GM19193 (cell line): ENCODE results near the gene SKAP1.

Source experiments
- POLR2A ChIP-seq: IDR thresholded peaks from 4 replicates; pipeline ENCODE4 v1.6.1; 2011; ENCODE audit not compliant: insufficient read depth, insufficient read length; ENCODE audit errors: extremely low read depth

Gene SKAP1

DNA sequence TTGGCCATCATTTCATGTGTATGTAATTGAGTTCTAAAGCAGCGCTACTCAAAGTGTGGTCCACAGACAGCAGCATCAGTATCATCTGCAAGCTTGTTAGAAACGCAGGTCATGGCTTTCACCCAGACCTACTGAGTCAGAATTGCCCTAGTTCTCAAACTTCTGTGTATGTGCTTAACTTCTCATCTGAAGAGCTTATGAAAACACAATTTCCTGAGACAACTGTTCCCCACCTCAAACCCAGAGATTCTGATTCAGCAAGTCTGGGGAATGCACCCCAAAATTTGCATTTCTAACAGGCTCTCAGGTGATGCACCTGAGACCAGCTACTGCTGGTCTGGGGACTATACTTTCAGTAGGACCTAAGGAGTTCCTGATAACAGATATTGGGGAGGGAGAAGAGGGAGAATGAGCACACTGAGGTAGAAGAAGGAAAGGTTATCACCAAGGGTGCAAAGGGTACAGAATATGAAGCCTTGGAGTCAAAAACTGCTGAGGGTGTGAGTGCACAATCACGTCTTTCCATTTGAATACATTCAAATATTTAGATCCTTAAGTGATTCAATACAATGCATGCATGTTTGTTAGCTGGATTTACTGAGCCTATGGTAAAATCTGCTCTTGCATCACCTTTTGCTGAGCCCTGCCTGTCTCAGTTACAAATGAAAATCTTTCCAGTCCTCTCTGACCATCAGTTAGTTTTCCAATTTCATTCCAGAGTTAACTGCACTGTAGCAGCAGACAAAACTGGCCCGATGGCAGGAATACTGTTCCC is 29.2 kb upstream of the SKAP1 start:
- no peak for TF ChIP-seq POLR2A

DNA sequence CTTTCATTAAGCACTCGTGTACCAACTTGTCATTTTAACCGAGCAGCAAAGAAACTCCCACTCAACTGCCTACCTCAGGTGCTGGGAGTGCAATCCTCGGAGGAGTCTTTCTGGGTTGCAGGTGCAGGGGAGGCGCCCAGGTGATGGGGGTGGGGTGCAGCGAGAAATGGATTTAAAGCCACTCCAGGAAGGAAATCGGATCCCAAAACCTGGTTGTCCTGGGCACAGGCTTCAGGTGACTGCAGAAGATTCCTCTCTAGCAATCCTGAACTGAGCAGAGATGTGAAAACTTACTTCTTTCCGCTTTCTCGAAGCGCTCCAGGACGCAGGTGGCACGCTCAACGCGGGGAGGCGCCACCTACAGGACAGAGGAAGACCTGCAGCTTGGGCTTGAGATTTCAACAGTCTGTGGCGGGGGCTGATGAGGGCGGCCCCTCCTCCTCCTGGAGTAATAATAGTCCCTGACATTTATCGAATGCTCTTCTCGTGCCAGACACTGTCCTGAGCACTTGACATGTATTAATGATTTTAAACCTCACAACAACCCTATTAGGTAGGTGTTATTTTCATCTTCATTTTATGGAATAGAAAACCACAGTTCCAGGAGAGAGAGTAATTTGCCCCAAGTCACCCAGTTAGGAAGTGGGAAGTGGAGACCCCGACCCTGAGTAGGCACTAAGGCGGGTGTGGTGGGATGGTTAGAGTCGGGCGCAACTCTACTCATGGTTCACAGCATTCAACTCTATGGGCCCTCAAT is 27.2 kb upstream of the SKAP1 start:
- TF ChIP-seq POLR2A, result no peak

GRCh38 chr17:48456589-48456988 is 26.6 kb upstream of the SKAP1 start:
- no peak for TF ChIP-seq POLR2A

- TF ChIP-seq POLR2A, result no peak
Measured at GRCh38 chr17:48455791-48456190, 25.8 kb upstream of the SKAP1 start.

DNA sequence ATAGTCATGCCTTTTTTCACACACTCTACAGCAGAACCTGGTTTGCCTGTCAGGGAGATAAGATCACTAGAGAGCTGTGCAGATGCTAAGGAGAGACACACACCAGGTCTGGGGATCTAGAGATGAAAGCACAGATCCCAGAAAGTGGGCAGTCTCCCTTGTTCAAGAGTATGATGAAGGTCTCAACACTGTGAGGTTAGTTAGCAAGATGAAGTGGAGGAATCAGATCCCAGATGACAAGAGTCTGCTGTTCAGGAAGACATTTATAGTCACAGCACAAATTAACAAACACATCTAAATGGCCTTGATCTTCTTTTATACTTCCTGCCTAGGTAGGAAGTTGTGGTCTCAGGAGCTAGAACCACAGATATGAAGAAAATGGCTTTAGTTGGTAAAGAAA is 23.4 kb upstream of the SKAP1 start:
- no peak for TF ChIP-seq POLR2A

- no peak for TF ChIP-seq POLR2A
Measured at GRCh38 chr17:48451489-48451888, 21.5 kb upstream of the SKAP1 start.

GRCh38 chr17:48445248-48445620 is 15.2 kb upstream of the SKAP1 start:
- no peak for TF ChIP-seq POLR2A

DNA sequence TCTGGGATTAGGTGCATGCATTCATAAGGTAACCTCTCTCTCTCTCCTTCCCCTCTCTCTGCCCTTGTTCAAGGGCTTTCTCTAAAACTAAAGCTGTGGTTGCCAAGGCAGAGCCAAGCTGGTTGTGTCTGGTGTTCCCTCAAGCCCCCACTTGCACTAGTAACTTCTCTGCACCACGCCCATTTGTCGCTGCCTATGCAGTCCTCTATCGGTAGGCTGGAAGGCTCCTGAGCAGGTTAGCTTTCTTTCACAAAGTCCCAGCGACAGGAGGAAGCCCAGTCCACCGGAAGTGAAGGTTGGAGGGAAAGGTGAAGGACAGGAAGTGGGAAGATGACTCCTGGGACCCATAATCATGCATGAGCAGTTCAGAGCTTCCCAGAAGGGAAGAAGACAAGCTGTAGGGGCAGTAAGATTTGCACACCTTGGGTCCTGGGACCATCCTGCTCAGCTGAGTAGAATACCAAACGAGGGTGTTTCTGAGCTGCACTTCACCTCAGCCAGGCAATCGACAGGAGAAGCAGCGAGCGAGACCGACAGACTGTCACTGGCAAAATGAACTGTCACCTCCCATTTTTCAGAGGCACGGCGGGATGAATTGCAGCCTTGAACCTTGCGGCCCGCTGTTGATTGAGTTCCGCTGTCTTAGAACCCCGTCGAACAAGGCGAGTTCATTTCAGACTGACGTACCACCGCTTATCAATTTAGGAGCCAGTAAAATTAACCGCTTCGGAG is 14.7 kb upstream of the SKAP1 start:
- no peak for TF ChIP-seq POLR2A

GRCh38 chr17:48443712-48444111 is 13.7 kb upstream of the SKAP1 start:
- no peak for TF ChIP-seq POLR2A

DNA sequence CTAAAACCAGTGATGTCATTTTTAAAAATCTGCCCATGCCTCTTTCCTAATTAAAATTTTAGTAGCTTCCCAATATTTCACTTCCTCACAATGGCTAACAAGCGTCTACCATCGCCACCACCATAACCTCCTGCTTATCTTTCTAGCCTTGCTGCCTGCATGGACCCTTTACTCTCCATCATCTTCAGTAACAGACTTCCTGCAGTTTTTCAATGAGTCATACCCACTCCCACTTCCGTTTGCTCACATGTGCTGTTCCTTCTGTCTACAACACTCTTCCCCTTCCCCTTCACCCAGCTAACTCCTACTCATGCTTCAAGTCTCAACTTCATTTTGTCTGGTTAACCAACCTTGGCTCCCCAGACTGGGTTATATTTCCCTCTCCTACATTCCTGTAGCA is 12.8 kb upstream of the SKAP1 start:
- TF ChIP-seq POLR2A, result no peak

- no peak for TF ChIP-seq POLR2A
Measured at GRCh38 chr17:48441862-48442261, 11.8 kb upstream of the SKAP1 start.

DNA sequence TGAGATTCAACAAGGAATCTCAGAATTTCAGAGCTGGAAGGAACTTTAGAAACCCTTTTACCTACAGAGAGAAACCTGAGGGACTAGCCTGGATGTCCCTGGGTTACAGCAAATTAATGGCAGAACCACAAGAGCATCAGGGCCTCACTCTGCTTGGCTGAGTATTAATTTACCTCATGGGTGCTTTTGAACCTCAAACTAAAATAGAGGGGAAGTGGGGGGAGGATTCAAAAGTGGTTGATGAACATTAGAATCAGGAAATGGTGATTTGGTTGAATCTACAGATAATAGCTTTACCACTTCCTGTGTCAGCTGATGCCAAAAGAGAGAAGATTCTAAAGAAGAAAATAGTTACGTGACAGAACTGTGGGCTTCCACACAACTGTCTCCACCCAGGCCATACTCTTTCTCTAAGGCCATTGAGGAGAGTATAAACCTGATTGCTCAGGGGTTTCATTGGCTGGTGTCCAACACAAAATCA is 11.3 kb upstream of the SKAP1 start:
- TF ChIP-seq POLR2A, result no peak

- TF ChIP-seq POLR2A, result no peak
Measured at GRCh38 chr17:48440669-48441068, 10.7 kb upstream of the SKAP1 start.

DNA sequence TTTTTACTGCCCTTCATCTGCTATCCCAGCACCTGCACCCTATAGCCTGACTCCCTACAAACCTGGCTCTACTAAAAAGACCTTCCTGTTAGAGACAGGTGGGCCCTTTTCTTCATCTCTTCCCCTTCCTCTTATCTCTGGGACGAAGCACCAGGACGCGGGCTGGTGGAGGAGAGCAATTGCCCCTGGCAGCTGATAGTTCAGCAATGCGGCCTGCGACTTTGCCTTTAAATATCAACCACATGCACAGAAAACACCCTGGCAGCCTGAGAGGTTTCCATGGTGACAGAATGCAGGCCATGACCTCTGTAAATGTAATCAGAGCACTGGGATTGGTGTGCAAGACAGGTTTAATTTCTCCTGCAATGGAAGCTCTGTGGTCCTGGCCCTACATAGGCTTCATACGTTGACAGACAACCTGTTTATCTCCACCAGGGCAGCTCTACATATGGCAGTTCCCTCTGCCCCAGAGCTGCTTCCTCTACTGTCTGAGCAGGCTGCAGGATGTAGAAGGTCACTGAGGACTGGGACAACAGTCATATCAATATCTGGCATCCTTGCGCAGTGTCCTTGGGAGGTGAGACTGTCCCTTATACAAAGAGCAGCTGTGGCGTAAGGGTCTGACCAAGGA is 10.0 kb upstream of the SKAP1 start:
- no peak for TF ChIP-seq POLR2A
